Fibroblast of the aortic adventitia (primary cell): ENCODE results near the gene NPTX1. TPM values are rescaled to one million over a fixed set of nuclear protein-coding genes. Genes with fewer than 3 reads are reported as not detected.

Source experiments
- small RNA-seq: library from RNA; depleted of rRNA; stranded (forward); fragments of <200 nt; gene quantifications from one replicate; pipeline ENCODE3, GENCODE V24; 2012
- total RNA-seq: library from RNA; depleted of rRNA; stranded (reverse); fragments of >200 nt; gene quantifications from 2 replicates; pipeline ENCODE4 v1.2.3, GENCODE V29; 2012; ENCODE audit warnings: low replicate concordance

The NPTX1 gene
- total RNA-seq, 1 donor = 191 TPM

Small RNA genes lying within 50 kb of the gene (small RNA-seq; reads per million reads assigned to genes)
- gene AC120024.2 (not detected), gene AC120024.3 (not detected), gene MIR4730 (not detected)

Other genes starting within 250 kb of the NPTX1 start
- gene RNF213, start 215.8 kb downstream of the NPTX1 start, total RNA-seq = 88.7 and 143 TPM in 2 replicates
- gene ENDOV, start 61.4 kb downstream of the NPTX1 start, total RNA-seq = 12.4 and 17.8 TPM in 2 replicates
- gene RPTOR, start 68.2 kb upstream of the NPTX1 start, total RNA-seq = 30.0 and 36.2 TPM in 2 replicates